ENCODE measurements around the gene DOP1A. TPM values are rescaled to one million over a fixed set of nuclear protein-coding genes. Genes with fewer than 3 reads are reported as not detected.

Gene DOP1A
- polyA plus RNA-seq, 5 donors = 21.4 to 42.2 (median 37.7) TPM

DNA sequence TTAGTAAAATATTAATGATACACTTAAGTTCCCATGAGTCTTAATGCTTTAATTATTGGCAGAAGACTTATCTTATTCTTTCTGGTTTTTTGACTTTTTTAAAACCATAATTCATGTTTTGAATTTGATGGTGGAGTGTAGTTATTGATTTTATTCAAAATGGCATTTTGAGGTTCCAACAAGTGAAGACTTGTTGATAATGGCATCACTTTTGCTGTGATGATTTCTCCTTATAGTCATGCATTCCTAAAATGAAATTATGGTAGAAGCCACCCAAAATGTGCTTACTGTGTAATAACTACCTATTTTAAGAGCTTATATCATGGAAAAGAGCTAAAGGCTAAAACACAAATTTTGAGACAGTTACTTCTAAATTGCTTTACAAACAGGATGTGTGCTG is 2.2 kb downstream of the DOP1A start:
- no peak for DNase-seq

DNA sequence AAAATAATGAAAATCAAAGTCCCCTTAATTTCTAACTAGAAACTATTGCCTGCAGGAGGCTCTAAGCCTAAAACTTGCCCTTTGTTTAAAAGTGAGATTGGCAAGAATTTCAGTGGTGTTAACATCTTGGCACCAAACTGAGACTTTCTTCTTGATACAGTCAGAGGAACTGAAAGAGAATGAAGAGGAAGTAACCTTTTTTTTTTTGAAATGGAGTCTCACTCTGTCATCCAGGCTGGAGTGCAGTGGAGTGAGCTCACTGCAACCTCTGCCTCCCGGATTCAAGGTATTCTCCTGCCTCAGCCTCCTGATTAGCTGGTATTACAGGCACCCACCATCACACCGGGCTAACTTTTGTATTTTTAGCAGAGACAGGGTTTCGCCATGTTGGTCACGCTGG is 3.6 kb downstream of the DOP1A start:
- no peak for DNase-seq

DNA sequence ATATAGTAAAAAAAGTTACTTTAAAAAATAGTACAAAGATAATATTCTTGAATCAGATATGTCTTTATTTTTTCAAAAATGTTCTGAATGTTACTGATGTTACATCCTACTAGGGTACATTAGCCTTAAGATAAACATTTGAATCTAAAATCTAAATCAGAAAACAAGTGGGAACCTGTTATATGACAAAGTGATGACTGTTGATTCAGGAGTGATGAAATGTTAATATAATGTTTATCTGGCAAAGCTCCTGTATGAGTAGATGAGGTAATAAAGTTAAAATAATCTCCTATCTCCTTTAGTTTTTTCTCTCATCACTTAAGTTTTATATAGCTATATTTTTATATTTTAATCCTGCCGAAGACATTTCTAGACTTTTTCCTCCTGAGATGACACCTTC is 4.2 kb downstream of the DOP1A start:
- no peak for DNase-seq

DNA sequence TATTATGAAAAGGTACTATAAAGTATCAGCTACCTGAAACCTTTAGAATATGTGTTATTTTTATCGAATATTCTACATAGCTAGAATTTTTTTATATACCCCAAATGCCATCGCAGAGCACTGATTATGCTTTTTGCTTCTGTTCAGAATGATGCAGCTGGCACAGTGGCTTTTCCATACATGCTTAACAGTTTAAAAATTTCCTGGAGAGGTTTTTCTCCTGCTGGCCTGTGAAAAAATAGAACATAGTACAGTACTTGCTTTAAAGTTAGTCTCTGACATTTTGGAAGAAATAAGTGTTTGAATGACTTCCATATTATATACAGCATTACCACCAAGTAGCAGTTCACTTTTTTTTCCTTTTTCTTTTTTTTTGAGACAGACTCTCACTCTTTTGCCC is 5.3 kb downstream of the DOP1A start:
- no peak for DNase-seq

DNA sequence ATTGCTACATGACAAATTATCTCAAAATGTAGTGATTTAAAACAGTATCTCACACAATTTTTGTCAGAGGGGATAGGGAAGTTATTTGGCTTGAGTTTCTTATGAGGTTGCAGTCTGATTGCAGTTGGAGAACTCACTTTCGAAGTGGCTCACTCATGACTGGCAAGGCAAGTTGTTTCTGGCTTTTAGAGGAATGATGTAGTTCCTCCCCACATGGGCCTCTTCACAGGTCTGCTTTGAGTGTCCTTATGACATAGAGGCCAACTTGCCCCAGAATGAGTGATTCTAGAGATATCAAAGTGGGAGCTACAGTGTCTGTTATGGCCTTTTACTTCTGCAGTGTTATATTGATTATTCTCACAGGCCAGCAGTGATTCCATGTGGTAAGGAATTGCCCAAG is 6.1 kb downstream of the DOP1A start:
- DNase-seq = no peak

DNA sequence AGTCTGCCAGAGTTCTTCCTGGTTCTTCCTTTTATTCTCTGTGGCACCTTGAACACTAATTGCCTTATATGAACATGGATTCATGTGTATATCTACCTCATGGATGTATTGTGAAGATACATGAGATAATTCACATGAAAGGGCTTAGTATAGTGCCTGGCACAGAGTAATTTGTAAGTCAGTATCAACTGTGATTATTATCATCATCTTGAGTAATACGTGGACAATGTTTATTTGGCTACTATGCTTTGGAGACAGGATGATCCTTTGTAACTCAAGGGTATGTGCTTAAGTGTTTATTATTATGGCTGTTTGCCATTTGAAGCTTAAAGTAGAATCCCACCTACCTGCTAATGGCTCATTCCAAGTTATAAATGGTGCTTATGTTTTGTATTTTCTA is 16.0 kb downstream of the DOP1A start:
- no peak for DNase-seq

DNA sequence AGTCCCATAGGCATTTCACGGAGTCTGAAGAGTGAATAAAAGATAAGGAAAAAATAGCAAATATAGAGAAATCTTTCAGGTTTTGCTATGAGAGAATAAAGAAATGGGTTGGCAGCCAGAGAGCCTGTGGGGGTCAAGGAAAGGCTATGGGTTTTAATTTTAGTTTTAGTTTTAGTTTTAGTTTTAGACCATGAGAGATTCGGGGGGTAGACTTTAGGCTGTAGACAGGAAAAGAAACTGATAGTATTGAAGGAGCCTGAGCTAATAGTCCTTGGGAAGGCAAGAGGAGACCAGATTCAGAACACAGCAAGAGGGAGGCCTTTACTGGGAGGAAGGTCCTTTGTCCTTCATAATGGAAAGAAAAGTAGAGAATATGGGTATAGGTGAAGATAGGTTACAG is 19.3 kb downstream of the DOP1A start:
- DNase-seq = no peak

DNA sequence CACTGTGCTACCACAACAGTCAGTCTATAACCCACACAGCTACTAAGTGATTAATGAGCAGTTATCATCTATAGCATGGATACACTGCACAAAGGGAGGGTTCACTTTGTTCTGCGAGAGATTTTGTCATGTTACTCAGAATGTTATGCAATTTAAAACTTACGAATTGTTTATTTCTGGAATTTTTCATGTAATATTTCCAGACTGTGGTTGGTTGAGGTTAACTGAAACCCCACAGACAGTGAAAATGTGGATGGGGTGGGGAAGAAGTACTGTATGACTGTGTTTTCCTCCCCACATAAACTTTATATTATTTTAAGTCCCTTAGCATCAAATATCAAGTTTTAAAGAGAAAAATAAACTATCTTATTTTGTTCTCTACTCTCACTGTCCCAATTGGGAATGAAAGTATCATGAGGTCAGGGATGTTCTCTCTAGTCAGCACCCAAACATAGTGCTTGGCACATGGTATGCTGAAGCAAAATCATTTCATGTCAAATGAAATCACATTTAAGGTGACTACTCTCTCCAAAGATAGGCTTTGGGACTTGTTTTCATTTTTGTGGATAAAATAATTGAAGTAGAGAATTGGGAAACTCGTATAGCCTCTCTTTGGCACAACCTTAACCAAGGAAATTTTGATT is 25.4 kb downstream of the DOP1A start:
- DNase-seq = no peak

DNA sequence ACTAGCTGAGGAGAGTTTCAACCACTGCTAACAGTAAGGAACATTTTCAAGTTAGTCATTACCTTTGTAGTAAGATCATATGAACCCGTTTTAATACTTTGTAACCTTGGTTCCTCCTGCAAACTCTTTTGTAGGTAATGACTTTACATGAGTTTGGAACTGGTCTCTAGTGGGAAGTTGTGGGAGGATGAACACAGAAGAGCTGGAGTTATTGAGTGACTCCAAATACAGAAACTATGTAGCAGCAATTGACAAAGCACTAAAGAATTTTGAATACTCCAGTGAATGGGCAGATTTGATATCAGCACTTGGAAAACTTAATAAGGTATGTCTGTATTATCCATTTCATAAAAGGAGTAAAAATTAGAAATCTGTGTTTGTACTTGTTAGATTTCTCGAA is 29.3 kb downstream of the DOP1A start:
- no peak for DNase-seq

DNA sequence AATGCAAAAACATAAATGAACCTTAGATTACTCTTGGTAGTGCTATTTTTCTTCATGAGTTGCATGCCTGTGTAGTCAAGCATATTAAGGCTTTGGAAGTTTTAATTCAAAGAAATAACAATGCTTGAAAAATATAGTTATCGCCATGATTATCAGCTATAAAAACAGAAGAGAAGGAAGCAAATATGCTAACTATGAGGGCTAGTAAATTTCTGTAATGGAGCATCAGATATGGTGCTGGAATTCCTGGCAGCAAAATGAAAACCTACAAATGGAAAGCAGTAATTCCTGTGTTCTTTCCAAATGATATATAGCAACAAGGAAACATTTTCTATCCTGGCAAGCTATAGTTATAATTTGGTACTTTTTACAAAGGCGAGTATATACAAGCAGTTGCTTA is 29.7 kb downstream of the DOP1A start:
- no peak for DNase-seq

DNA sequence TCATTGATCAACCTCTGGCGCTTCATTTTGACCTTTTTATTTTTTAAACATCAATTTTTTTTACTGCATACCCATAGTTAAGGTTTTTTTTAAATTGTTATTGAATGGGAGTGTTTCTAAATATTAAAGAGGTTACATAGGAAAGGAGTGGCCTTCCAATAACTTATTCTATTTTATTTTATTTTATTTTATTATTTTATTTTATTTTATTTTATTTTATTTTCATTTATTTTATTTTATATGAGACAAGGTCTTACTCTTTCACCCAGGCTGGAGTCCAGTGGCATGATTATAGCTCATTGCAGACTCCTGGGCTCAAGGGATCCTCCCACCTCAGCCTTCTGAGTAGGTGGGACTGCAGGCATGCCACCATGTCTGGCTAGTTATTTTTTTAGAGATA is 30.2 kb downstream of the DOP1A start:
- DNase-seq = no peak

DNA sequence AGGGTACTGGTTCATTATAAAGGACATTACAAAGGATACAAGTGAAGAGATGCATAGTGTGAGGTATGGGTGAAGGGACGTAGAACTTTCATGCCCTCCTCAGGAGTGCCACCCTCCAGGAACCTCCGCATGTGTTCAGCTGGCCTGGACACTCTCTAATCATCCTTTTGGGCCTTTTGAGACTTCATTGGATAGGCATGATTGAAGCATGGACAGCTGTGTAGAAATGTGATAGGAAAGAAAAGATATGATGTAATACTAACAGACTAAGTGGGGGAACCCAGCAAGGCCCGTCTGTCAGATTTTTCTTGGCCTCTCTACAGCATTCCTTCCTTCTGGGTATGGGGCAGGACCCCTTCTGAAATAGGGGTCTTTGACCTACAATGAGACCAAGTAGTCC is 31.1 kb downstream of the DOP1A start:
- DNase-seq = no peak

DNA sequence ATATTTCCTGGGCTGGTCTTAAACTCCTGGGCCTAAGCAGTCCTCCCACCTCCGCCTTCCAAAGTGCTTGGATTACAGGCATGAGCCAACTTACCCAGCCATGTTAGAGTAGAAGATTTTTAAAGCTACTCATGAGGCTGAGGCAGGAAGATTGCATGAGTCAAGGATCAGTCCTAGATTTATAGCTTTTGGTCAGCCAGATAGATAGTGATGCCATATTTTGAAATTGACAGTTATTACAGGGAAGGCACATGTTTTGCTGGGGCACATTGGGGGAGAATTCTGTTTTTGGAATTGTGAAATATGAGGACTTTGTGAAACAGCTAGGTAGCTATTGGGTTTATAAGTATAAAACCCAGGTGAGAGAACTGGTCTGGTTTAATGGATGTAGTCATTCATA is 40.9 kb downstream of the DOP1A start:
- DNase-seq = no peak

DNA sequence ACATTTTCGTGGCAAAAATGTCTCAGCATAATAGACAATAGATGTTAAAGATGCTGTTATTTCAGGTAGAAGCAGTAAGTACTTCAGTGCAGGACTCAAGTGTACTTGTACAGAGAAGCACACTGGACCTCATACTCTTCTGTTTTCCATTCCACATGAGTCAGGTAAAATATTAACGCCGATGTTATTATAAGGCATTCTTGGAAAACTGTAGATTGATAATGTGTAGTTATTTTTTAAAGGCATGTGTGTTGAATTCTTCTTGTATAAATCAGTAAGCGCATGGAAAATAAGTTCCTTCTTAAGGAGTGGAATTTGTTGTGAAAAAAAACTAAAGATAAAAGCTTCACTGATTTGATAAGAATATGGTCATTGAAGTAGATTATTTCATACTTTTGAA is 45.8 kb downstream of the DOP1A start:
- DNase-seq = no peak

DNA sequence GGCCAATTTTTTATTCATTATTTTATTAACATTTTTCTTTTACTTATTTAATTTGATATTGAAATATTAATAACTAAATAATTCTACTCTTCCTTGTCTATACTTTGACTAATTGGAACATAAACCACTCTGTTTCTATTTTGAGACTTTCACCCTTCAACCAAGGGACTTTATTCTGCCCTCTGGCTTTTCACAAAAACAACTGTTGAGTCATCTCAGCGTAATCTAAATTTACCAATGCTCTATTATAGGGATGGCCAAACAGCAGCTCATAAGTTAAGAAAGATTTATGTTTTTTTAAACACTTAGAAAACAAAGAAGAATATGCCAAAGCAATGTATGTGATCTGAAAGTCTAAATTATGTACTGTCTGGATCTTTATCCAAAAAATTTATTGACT is 46.7 kb downstream of the DOP1A start:
- no peak for DNase-seq

DNA sequence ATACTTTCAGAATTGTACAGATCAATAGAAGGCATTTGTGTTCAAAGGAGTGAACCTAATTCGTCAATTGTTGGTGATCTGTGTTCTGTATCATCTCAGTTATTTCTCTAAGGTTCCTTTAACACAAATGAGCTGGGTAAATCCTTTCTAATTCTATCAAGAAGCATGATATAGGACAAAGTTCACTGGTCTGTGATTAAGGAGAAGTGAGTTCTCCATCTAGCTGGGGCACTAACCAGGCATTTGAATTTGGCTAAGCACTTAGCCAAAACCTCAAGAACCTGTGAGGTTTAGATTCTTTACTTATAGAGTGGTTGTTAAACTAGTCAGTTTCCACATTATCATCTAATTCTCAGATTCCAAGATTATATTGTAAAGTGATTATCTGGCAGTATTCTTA is 50.3 kb downstream of the DOP1A start:
- DNase-seq = no peak

DNA sequence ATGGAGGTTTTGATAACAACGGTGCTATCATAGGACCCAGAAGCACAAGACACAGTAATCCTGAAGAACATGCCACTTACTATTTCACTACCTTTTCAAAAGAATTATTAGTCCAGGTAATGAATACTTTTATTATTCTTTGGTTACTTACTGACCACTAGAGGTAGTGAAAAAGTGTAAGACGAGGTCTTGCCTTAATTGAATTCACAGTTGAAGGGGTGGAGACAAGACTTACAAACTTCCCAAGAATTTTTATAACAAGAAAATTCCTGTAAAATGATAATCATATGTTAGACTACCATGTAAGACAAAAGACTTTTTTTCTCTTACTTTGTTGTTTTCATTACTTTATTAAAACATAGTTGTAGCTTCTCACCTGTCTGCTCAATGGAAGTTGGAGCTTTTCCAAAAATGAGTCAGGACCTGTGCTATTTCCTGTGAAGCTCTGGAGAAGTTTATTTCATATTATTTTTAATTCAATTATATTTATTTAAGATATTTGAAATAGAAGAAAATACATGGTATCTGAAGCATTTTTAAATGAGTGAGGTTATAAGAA is 52.4 kb downstream of the DOP1A start:
- DNase-seq = no peak

DNA sequence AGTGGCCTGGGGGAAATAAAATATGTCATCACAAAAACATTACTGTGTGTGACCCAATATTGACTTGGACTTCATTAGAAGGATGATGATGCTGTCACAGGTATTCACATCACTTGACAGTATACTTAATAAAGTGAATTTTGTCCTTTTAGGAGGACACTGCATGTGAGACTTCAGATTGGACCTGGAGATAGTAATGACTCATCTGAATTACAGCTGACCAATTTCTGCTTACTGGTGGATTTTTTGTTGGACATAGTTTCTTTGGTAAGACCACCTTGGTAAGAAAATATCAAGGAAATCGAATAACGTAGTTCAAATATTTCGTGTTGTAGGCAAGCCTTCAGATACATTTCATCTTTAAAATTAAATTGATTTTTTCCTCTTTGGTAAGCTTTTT is 57.1 kb downstream of the DOP1A start:
- DNase-seq = no peak

DNA sequence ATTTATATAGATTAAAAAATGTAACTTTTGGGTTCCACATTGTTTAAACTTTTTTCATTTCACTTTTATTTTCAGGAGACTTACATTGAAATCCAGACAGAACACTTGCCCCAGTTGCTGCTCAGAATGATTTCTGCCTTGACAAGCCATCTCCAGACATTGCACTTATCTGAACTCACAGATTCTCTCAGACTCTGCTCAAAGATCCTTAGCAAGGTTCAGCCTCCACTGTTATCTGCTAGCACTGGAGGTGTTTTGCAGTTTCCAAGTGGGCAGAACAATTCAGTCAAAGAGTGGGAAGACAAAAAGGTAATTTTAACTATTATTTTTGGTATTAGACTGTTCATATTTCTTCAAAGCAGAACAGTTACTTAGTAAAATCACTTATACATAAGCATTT is 58.0 kb downstream of the DOP1A start:
- DNase-seq = no peak

DNA sequence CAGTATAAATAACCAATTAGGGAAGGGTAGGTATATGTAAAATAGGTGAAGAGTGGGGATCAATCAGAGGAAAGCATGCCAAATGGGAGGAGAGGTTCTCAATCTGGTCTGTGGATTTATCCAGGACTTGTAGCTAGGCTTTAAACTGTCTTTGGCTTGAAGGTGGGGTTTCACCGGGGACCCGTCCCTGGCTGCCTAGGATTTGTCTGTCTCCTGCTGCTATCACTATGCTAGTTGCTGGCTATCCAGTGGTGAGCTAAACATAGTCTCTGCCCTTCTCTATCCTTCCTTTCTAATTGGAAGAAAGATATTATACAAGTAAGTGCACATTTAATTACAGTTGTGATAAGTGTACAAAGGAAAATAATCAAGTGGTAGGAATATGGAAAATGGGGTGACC is 58.8 kb downstream of the DOP1A start:
- DNase-seq = no peak

DNA sequence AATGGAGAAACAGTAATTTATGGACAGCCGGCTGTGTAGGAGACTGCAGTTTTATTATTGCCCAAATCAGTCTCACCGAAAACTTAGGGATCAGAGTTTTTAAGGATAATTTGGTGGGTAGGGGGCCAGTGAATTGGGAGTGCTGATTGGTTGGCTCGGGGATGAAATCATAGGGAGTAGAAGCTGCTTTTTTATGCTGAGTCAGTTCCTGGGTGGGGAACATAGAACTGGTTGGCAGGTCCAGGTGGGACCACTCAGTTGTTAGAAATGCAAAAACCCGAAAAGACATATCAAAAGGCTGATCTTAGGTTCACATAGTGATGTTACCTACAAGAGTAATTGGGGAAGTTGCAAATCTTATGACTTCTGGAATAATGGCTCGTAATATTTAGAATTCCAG is 59.3 kb downstream of the DOP1A start:
- DNase-seq = no peak

DNA sequence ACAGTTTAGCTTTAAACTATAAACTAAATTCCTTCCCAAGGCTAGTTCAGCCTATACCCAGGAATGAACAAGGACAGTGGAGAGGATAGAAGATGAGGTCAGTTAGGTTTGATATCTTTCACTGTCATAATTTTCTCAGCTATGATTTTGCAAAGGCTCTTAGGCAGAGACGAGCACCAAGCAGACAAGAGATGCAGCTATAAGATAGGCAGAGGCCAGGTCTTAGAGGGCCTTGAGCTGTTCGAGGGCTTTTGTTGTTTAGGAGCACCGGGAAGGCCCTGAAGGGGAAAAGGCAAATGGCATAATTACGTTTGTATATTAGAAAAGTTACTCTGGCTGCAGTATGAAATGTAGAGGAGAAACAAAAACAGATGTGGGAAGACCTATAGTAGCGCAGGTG is 59.8 kb downstream of the DOP1A start:
- no peak for DNase-seq

DNA sequence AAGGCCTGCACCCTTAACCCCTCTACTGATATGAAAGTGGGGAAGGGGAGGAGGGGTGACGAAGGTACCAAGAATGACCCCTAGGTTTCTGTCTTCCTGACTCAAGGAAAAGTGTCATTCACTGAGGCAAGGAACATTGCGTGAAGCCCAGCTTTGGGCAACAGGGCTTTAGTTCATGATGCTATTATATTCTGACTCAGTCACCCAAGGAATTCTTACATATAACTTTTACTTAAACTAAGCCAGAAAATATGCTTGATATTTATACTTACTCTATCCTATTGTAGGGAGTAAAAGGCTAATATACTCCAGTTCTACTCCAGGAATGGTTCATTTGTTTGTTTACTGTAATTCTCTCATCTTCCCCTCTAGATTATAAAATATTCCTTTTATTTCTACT is 60.5 kb downstream of the DOP1A start:
- DNase-seq = no peak

DNA sequence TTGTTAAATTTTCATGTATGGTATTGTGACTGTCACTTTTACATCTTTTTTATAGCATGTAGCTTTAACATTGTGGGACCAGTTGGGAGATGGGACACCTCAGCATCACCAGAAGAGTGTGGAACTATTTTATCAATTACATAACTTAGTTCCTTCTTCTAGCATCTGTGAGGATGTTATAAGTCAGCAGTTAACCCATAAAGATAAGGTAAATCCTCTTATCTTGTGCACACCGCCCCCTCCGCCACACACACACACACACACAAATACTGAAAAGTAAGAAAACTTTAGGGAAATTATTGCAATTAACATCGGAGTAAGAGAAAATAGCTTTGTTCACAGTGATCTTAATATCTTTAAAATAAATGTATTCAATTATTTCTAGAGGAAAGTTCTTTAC is 64.7 kb downstream of the DOP1A start:
- DNase-seq = no peak
